Stimulated activated CD4-positive, alpha-beta T cell treated with anti-CD3 and anti-CD28 coated beads, Interleukin-12 subunit alpha, Interleukin-12 subunit beta, amount 100 ng/mL, for 4 hours (primary cell): ENCODE data around the gene MBLAC1.
"Not testable (repeated sequence)": the region's sequence is repeated elsewhere in the genome, so short reads cannot be mapped to it uniquely, and the experiment has no call there.

Source experiments
- DNase-seq: peaks from one replicate; pipeline ENCODE4 v3.0.0-alpha.2; 2020

Gene MBLAC1

DNA sequence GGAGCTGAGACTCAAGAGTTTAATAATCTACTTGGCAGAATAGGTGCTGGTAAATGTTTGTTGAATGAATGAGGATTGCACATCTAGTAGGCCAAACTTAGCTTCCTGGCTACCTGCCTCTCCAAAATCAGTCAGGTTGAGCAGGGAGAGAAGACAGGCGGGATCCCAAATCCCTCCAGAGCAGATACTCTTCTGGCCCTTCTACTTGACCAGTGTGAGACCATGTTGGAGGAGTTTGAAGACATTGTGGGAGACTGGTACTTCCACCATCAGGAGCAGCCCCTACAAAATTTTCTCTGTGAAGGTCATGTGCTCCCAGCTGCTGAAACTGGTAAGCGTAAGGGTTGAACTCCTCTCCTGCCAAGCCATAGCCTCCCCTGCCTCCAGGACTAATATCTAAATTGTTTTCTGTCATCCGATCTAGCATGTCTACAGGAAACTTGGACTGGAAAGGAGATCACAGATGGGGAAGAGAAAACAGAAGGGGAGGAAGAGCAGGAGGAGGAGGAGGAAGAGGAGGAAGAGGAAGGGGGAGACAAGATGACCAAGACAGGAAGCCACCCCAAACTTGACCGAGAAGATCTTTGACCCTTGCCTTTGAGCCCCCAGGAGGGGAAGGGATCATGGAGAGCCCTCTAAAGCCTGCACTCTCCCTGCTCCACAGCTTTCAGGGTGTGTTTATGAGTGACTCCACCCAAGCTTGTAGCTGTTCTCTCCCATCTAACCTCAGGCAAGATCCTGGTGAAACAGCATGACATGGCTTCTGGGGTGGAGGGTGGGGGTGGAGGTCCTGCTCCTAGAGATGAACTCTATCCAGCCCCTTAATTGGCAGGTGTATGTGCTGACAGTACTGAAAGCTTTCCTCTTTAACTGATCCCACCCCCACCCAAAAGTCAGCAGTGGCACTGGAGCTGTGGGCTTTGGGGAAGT is 2.2 kb upstream of the MBLAC1 start:
- no peak for DNase-seq

- DNase-seq: peak; percentile 21
These were observed 382 bp upstream of the MBLAC1 start for GRCh38 chr7:100126239-100126930.

DNA sequence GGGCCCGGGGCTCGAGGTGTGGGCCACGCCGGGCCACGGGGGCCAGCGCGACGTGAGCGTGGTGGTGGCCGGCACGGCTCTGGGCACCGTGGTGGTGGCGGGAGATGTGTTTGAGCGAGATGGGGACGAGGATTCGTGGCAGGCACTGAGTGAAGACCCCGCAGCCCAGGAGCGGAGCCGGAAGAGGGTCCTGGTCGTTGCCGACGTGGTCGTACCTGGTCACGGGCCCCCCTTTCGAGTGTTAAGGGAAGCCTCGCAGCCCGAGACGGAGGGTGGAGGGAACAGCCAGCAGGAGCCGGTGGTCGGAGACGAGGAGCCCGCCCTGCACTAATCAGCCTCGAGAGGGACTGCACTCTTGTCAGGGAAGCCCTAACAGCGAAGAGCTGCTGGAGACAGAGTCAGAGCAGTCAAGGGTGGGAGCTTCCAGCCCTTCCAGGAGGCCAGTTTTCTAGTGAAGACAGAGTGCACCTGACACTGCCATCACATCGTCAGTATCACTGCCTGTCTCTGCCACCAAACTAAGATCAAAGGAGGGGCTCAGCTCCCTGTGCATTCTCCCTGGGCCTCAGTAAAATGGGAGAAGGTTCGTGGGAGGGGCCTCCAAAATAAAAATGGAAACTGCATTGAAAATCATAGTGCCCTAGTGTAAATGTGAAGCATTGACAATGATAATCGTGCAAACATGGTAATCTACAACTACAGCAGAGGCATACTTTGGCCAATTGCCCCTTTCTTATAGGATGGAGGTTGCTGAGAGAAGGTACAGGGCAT is 1.3 kb downstream of the MBLAC1 start:
- DNase-seq: peak; percentile 21

DNA sequence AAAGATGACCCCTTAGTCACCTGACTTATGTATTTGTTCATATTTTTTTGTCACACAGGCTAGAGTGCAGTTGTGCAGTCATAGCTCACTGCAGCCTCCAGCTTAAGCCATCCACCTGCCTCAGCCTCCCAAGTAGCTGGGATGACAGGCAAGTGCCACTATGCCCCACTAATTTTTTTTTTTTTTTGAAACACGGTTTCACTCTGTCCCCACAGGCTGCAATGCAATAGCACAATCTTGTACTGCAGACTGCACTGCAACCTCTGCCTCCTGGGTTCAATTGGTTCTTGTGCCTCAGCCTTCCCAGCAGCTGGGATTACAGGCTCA is 1.8 kb downstream of the MBLAC1 start:
- no peak for DNase-seq

DNA sequence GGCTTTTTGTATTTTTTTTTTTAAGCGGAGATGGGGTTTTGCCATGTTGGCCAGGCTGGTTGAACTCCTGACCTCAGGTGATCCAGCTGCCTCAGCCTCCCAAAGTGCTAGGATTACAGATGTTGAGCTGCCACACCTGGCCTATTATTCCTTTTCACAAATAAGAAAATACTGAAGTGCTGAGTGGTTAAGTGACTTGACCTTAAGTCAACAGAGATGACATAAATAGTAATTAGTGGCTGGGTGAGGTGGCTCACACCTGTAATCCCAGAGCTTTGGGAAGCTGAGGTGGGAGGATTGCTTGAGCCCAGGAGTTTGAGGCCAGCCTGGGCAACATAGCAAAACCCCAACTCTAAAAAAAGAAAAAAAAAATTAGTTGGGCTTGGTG is 3.4 kb downstream of the MBLAC1 start:
- DNase-seq: not testable (repeated sequence)

DNA sequence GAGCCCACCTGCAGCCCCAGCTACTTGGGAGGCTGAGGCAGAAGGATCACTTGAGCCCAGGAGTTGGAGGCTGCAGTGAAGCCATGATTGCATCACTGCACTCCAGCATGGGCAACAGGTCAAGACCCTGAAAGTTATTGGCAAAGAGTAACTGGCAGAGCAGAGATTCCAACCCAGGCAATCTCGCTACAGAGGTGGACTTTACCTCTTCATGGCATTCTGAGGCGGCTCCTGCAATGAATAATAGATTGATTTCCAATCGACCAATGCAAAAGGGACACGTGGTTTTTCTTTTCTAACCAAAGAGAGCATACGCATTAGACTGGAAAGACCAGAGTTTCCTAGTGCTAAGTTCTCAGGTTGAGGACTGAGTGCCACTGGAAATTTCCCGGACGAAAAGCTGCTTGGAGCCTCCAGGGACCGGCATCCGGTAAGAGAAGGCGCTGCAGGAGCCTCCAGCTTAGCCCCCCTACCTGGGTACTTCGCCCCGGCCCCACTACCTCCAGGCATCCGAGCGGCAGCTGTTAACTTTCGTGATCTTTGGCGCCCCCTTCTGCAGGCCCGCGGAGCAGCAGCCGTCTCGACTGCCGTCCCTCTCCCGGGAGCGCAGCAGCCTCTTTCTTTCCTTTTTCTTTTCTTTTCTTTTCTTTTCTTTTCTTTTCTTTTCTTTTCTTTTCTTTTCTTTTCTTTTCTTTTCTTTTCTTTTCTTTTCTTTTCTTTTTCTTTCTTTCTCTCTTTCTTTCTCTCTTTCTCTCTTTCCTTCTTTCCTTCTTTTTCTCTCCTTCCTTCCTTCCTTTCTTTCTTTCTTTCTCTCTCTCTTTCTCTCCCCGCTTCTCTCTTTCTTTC is 4.1 kb downstream of the MBLAC1 start:
- DNase-seq: peak; percentile 81

DNA sequence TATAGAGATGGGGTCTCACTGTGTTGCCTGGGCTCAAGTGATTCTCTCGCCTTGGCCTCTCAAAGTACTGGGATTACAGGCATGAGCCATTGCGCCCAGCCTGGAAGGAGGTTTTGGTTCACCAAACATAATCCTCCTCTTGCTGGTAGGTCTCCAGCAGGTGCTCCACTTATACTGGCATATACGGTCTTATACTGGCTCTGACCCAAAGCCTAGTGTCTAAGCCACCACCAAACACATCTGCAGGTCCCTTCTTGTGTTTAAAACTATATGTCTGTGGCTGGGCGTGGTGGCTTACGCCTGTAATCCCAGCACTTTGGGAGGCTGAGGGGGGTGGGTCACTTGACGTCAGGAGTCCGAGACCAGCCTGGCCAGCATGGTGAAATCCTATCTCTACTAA is 5.4 kb downstream of the MBLAC1 start:
- DNase-seq: no peak

- peak; percentile 57 for DNase-seq
These were observed 6.0 kb downstream of the MBLAC1 start for GRCh38 chr7:100132697-100133151.

- no peak for DNase-seq
These were observed 11.3 kb downstream of the MBLAC1 start for GRCh38 chr7:100137851-100138760.

DNA sequence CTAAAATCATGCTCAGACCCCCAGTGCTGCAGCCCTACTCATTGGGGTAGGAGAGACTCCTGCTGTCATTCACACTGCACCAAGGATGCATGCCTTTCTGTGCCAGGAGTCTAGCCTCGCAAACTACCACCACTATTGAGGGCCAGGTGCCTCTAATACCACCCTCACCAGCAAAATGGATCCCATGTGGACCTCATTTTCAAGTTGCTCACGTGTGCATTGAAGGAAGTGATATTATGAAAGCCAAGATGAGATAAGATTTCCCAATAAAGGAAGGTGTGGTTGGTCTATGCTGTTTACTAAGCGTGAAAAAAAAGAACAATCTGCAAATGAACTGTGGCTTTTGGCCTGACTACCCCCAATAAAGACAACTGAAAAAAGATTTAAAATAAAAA is 14.8 kb downstream of the MBLAC1 start:
- DNase-seq: no peak

- DNase-seq: no peak
These were observed 15.7 kb downstream of the MBLAC1 start for GRCh38 chr7:100142461-100142860.

DNA sequence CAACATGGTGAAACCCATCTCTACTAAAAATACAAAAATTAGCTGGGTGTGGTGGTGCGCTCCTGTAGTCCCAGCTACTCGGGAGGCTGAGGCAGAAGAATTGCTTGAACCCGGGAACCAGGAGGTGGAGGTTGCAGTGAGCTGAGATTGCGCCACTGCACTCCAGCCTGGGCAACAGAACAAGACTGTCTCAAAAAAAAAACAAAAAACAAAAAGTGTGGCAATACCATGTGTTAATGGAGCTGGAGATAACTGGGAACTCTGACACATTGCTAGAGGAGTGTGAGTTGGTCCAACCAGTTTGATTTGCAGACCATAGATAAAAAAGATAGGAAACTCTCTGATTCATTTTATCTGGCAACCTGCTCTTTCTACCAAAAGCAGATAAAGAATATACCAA is 19.6 kb downstream of the MBLAC1 start:
- DNase-seq: not testable (repeated sequence)

DNA sequence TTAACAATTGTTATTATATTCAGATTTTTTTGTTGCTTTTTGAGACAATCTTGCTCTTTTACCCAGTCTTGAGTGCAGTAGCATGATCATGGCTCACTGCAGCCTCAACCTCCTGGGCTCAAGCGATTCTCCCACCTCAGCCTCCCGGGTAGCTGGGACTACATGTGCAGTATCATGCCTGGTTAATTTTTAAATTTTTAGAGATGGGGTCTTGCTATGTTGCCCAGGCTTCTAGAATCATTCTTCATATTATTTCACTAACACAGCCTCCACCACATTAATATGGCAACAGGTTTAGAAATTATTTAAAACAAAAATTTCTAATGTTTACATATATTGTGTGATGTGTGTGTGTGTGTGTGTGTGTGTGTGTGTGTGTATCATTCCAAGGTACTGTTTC is 20.5 kb downstream of the MBLAC1 start:
- DNase-seq: no peak

DNA sequence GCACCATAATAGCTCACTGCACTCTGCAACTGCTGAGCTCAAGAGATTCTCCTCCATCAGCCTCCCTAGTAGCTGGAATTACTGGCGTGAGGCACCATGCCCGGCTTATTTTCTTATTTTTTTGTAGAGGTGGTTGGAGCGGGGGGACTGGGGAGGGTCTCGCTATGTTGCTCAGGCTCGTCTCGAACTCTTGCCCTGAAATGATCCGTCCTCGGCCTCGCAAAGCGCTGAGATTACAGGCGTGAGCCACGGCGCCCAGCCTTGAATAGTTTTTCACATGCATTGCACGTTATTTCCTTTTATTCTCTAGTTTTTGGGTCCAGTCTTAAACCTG is 21.4 kb downstream of the MBLAC1 start:
- no peak for DNase-seq

DNA sequence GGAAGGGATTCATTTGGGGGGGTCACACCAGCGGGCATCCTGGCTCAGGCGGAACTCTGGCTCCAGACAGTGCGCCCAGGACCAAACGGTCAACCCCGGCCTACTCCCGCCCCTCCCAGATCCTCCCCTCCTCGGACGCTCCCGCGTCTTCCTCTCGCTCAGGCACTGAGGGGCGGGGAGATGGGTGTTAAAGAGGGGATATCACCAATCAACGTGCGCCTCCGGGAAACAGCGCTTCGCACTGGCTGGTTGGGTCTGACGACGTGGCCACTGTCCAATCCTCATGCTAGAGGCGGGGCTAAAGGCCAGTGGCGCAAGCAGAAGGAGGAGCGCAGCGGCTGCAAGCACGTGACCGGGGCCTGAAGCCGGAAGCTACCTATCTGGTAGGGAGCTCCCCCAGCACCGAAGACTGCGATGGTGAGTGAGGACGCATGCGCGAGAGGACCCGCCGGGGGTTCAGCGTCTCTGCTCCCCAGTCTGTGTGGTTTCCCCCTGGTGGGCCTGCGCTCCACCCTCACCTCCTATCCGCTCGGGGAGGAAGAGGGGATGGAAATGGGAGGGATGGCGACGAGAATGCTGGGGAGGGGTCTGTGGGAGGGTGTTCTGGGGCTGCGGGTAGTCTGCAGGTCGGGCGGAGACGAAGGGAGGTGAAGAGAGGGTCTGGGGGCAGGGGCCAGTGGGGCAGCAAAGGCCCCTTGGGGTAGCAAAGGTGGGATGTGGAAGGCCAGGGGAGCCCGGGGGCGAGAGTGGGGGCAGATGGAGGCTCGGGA is 22.0 kb downstream of the MBLAC1 start, which contains the start of gene LAMTOR4:
LAMTOR4 (plus strand) TSS at position 360 of the 770 bp plus-strand sequence; CDS start at position 415, 55 bp downstream.
- DNase-seq: peak; percentile 92

DNA sequence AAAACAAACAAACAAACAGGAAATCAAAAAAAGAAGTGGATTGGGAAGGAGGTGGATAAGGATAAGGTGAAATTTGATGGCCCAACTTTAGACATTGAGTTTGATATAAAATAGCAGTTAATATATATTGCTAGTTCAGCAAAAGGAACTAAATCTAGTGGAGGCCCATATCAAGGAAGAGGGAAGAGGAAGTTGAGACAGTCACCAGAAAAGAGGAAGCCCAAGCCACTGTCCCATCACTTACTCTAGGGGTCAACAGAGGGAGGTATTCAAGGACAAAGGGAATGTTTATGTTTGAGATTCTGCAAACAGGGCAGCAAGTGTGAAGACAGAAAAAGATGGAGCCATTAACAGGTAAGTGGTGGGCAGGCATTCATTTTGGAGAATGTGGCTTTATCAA is 25.6 kb downstream of the MBLAC1 start:
- no peak for DNase-seq

DNA sequence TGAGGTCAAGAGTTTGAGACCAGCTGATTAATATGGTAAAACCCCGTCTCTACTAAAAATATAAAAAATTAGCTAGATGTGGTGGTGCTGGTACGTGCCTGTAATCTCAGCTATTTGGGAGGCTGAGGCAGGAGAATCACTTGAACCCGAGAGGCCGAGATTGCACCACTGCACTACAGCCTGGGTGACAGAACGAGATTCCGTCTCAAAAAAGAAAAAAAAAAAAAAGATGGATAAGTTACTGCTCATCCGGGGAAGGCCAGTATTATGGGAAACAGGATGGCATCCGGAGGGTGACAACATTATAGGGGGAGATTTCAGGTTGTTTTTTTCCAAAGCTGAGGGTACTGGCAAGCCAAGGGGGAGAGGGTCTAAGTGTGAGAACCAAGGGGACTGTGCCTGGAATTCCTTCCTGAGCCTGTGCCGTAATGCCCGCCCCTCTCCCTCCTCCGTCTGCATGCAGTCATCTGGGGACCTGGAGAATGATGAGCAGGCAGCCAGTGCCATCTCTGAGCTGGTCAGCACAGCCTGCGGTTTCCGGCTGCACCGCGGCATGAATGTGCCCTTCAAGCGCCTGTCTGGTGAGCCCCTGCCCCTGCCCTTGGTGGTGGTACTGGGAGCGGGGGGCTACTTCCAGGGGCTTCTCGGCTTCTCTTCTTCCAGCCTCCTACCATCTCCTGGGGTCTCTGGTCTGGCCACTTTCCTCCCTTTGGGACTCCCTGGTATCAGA is 26.3 kb downstream of the MBLAC1 start:
- no peak for DNase-seq

DNA sequence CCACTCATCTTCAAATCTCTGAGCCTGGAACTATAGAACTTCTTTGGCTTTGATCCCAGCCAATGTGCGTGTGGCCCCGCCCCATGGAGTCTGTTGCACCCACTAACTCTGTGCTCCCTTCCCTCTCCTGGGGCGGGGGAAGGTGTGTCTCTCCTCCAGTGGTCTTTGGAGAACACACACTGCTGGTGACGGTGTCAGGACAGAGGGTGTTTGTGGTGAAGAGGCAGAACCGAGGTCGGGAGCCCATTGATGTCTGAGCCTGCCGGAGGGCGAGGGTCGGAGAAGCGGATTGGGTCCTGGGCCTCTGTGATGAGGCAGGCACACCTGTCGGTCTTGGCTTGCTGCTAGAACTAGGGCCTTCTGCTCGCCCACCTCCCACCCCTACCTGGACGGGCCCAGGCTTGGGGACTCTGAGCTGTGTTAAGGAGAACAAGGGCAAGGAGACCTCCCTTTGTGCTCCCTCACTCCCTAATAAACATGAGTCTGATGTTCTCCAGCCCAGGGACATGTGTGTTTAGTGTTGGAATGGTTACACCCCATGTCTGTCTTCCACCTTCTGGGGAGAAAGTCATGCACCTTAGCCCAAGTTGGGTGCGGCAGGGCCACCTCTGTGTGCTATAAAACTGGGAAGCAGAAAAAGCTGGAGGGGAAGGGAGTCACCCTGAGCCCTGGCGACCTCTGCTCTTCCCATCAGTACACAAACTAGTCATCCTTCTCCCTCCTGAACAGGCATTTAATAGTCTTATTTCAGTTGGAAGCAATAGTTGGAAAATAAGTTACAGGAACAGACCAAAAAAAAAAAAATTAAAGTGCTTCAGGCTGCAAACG is 27.2 kb downstream of the MBLAC1 start:
- no peak for DNase-seq
